ENCODE measurements around the gene COPS9.

COPS9 gene

GRCh38 chr2:240106765-240107476 is 29.2 kb downstream of the COPS9 start:
- H2AFZ ChIP-seq (ENCODE audit: low read length), result no peak overlapping the region
- no peak for TF ChIP-seq EZH2phosphoT487 (IDR thresholded peaks at IDR 0.05; ENCODE audit: borderline replicate concordance)
- no peak for TF ChIP-seq CTCF (conservative IDR thresholded peaks at IDR 0.05; ENCODE audit: low read length)
- H3K27me3 ChIP-seq (ENCODE audit: insufficient read depth, low read length, poor library complexity, severe bottlenecking), result no peaks in the 10 kb centered on the region

GRCh38 chr2:240105982-240106381 is 30.1 kb downstream of the COPS9 start:
- Histone ChIP-seq H3K4me1 (ENCODE audit: insufficient read depth, low read length, poor library complexity, severe bottlenecking) (no peaks in the 10 kb centered on the region), H3K9ac (ENCODE audit: low read depth, low read length, poor library complexity, severe bottlenecking) (no peak overlapping the region), H3K79me2 (ENCODE audit: insufficient read depth, low read length) (no peaks in the 10 kb centered on the region), H2AFZ (ENCODE audit: low read length) (no peak overlapping the region), H3K4me3 (ENCODE audit: low read length, poor library complexity, severe bottlenecking) (no peak overlapping the region), H3K9me2 (replicated peaks; ENCODE audit: low read depth, low read length) (no peaks in the 10 kb centered on the region), H3K36me3 (ENCODE audit: insufficient read depth, low read length) (no peaks in the 10 kb centered on the region), H3K4me2 (ENCODE audit: low read depth, low read length, poor library complexity, severe bottlenecking) (no peak overlapping the region), H3K27me3 (ENCODE audit: insufficient read depth, low read length, poor library complexity, severe bottlenecking) (no peaks in the 10 kb centered on the region), H4K20me1 (ENCODE audit: insufficient read depth, low read length, poor library complexity, severe bottlenecking) (no peaks in the 10 kb centered on the region), H3K9me3 (ENCODE audit: insufficient read depth, low read depth, low read length) (no peaks in the 10 kb centered on the region), H3F3A (ENCODE audit: low read depth) (no peaks in the 10 kb centered on the region)
- TF ChIP-seq EZH2phosphoT487 (IDR thresholded peaks at IDR 0.05; ENCODE audit: borderline replicate concordance) (no peak), CTCF (conservative IDR thresholded peaks at IDR 0.05; ENCODE audit: low read length) (no peak)

More at GRCh38 chr2:240106765-240107476, 29.2 kb downstream of the COPS9 start:
- H3K4me2 ChIP-seq (ENCODE audit: low read depth, low read length, poor library complexity, severe bottlenecking), result no peak overlapping the region
- H3K9me3 ChIP-seq (ENCODE audit: insufficient read depth, low read depth, low read length), result no peaks in the 10 kb centered on the region
- no peaks in the 10 kb centered on the region for H3K79me2 ChIP-seq (ENCODE audit: insufficient read depth, low read length)
- H3K9ac ChIP-seq (ENCODE audit: low read depth, low read length, poor library complexity, severe bottlenecking), result no peak overlapping the region
- H3K36me3 ChIP-seq (ENCODE audit: insufficient read depth, low read length), result no peaks in the 10 kb centered on the region
- no peaks in the 10 kb centered on the region for H3F3A ChIP-seq (ENCODE audit: low read depth)
- H4K20me1 ChIP-seq (ENCODE audit: insufficient read depth, low read length, poor library complexity, severe bottlenecking), result no peaks in the 10 kb centered on the region
- no peak overlapping the region for H3K4me3 ChIP-seq (ENCODE audit: low read length, poor library complexity, severe bottlenecking)
- no peaks in the 10 kb centered on the region for H3K9me2 ChIP-seq (replicated peaks; ENCODE audit: low read depth, low read length)
- no peaks in the 10 kb centered on the region for H3K4me1 ChIP-seq (ENCODE audit: insufficient read depth, low read length, poor library complexity, severe bottlenecking)

- H3K79me2 ChIP-seq (ENCODE audit: insufficient read depth, low read length), result no peaks in the 10 kb centered on the region
- H3K27me3 ChIP-seq (ENCODE audit: insufficient read depth, low read length, poor library complexity, severe bottlenecking), result peaks cover 3% of the 10 kb centered on the region
- H3K4me2 ChIP-seq (ENCODE audit: low read depth, low read length, poor library complexity, severe bottlenecking), result no peak overlapping the region
- H3K36me3 ChIP-seq (ENCODE audit: insufficient read depth, low read length), result no peaks in the 10 kb centered on the region
- no peak overlapping the region for H2AFZ ChIP-seq (ENCODE audit: low read length)
- H3K4me1 ChIP-seq (ENCODE audit: insufficient read depth, low read length, poor library complexity, severe bottlenecking), result no peaks in the 10 kb centered on the region
- H3K9me3 ChIP-seq (ENCODE audit: insufficient read depth, low read depth, low read length), result no peaks in the 10 kb centered on the region
- no peaks in the 10 kb centered on the region for H3F3A ChIP-seq (ENCODE audit: low read depth)
- TF ChIP-seq CTCF (conservative IDR thresholded peaks at IDR 0.05; ENCODE audit: low read length) (no peak), EZH2phosphoT487 (IDR thresholded peaks at IDR 0.05; ENCODE audit: borderline replicate concordance) (no peak)
- no peak overlapping the region for H3K9ac ChIP-seq (ENCODE audit: low read depth, low read length, poor library complexity, severe bottlenecking)
- no peaks in the 10 kb centered on the region for H4K20me1 ChIP-seq (ENCODE audit: insufficient read depth, low read length, poor library complexity, severe bottlenecking)
- H3K4me3 ChIP-seq (ENCODE audit: low read length, poor library complexity, severe bottlenecking), result no peak overlapping the region
- H3K9me2 ChIP-seq (replicated peaks; ENCODE audit: low read depth, low read length), result no peaks in the 10 kb centered on the region
Observed at GRCh38 chr2:240103136-240103535, 33.0 kb downstream of the COPS9 start.
